ENCODE measurements around the gene CYP19A1. TPM values are rescaled to one million over a fixed set of nuclear protein-coding genes. Genes with fewer than 3 reads are reported as not detected.

The CYP19A1 gene
- total and polyA plus RNA-seq, 2 of the 8 experiments (the other 6 are each of a cell fraction or from before 2014, with no cell fraction given): not detected

- Histone ChIP-seq H3K36me3 (ENCODE audit: control insufficient read depth in 2 of 4, insufficient read depth in 4 of 4, low read length in 3 of 4) (no peaks in the 10 kb centered on the region), H4K5ac (ENCODE audit: insufficient read length, low read depth, low read length) (no peak overlapping the region), H2BK5ac (ENCODE audit: low read depth, low read length) (no peak overlapping the region), H2AFZ (ENCODE audit: low read length) (no peak overlapping the region), H3K4me2 (ENCODE audit: insufficient read depth in 1 of 2, low read depth in 2 of 2, low read length in 2 of 2) (no peak overlapping the region), H3K4me1 (replicated peaks in 1 of 4; ENCODE audit: control insufficient read depth in 3 of 4, insufficient read depth in 4 of 4, low read length in 3 of 4) (peaks cover 0 to 8% (median 3%) of the 10 kb centered on the region in 4 experiments; a peak in 5 of 7 replicates), H2AK5ac (ENCODE audit: low read depth, low read length) (no peak overlapping the region), H3K9ac (replicated peaks in 1 of 4; ENCODE audit: extremely low read depth in 1 of 4, low read depth in 3 of 4, low read length in 3 of 4) (no peak overlapping the region), H3K9me3 (ENCODE audit: insufficient read depth in 2 of 2, low read depth in 1 of 2, low read length in 1 of 2) (no peaks in the 10 kb centered on the region), H2BK20ac (ENCODE audit: low read length) (no peak overlapping the region), H3K4me3 (ENCODE audit: extremely low read depth in 1 of 4, insufficient read depth in 2 of 4, low read depth in 3 of 4, low read length in 4 of 4) (no peak overlapping the region), H3K18ac (ENCODE audit: extremely low read depth, low read length) (no peak overlapping the region), H3K79me2 (ENCODE audit: control insufficient read depth in 1 of 2, insufficient read depth in 2 of 2, low read length in 2 of 2) (no peaks in the 10 kb centered on the region), H3K23ac (ENCODE audit: insufficient read length) (no peak overlapping the region), H3K27ac (ENCODE audit: low read depth, low read length) (no peak overlapping the region), H4K8ac (ENCODE audit: extremely low read depth, insufficient read depth, low read length) (no peak overlapping the region), H3K23me2 (ENCODE audit: low read depth, low read length) (peaks cover 8% of the 10 kb centered on the region; the same call in 1 of the 2 replicates), H2BK15ac (ENCODE audit: low read length) (no peak overlapping the region), H3K56ac (replicated peaks; ENCODE audit: insufficient read length, low read depth, low read length) (no peak overlapping the region), H2BK120ac (replicated peaks; ENCODE audit: low read depth, low read length) (no peak overlapping the region), H3K27me3 (replicated peaks in 1 of 4; ENCODE audit: control insufficient read depth in 3 of 4, extremely low read depth in 1 of 4, insufficient read depth in 3 of 4, low read length in 3 of 4) (peaks cover 3 to 29% (median 25%) of the 10 kb centered on the region in 4 experiments), H3K4ac (replicated peaks; ENCODE audit: insufficient read length, low read depth, low read length) (no peak overlapping the region), H4K91ac (replicated peaks; ENCODE audit: insufficient read length, low read length) (no peak overlapping the region), H4K20me1 (replicated peaks in 1 of 2; ENCODE audit: control insufficient read depth in 1 of 2, insufficient read depth in 2 of 2, low read length in 2 of 2) (no peaks in the 10 kb centered on the region), H2BK12ac (ENCODE audit: low read depth, low read length) (no peak overlapping the region), H3K79me1 (ENCODE audit: low read depth, low read length) (no peaks in the 10 kb centered on the region), H3K14ac (ENCODE audit: insufficient read length) (no peak overlapping the region)
- DNase-seq (ENCODE audit: low read depth in 1 of 2, low spot score in 2 of 2) (no peak), FAIRE-seq (no peak)
- ChIA-PET CTCF (ENCODE audit: partially characterized antibody) (interaction anchor here (0.6 to 3.9 kb wide), 9 partner anchors 11 to 319 kb away, joined by 3 to 18 read pairs (median 4); no protein-coding TSS in a partner anchor), POLR2A (ENCODE audit: partially characterized antibody) (no interaction called here)
- WGBS, 2 experiments (ENCODE audit: extremely low coverage in 1 of 2, insufficient coverage in 1 of 2, insufficient read length in 1 of 2, insufficient replicate concordance in 2 of 2, low coverage in 1 of 2, low lambda C conversion rate in 2 of 2, missing lambda C conversion rate in 1 of 2): 73% methylated on average over 2 of the region's 2 CpGs; no CpG with 5 or more reads in 1 of the 2 experiments
- TF ChIP-seq RBBP5 (IDR thresholded peaks at IDR 0.05; ENCODE audit: borderline replicate concordance, low read depth, low read length): no peak
- TF ChIP-seq NRF1 (IDR thresholded peaks at IDR 0.05; ENCODE audit: low read depth, low read length): no peak
- no peak for TF ChIP-seq HDAC2 (IDR thresholded peaks at IDR 0.05; ENCODE audit: borderline replicate concordance in 1 of 2, low read depth in 2 of 2, low read length in 2 of 2)
- no peak for TF ChIP-seq CHD1 (IDR thresholded peaks at IDR 0.05; ENCODE audit: low read depth, low read length)
Observed at GRCh38 chr15:51269496-51269895, 68.9 kb downstream of the CYP19A1 start.
